Measurements from ENCODE around the gene BLOC1S1.

BLOC1S1 gene

GRCh38 chr12:55715833-55716581 is at the start of gene BLOC1S1:
Gene BLOC1S1, plus strand, starts transcription at chr12:55716046. Its CDS starts 6 bp downstream, at chr12:55716052.
- DNase-seq (ENCODE audit: low read depth) = peak; percentile 89

GRCh38 chr12:55666508-55666907 is 49.3 kb upstream of the BLOC1S1 start:
- no peak for DNase-seq (ENCODE audit: low read depth)

- no peak for DNase-seq (ENCODE audit: low read depth)
Observed at GRCh38 chr12:55670276-55670675, 45.6 kb upstream of the BLOC1S1 start.

- no peak for DNase-seq (ENCODE audit: low read depth)
Observed at GRCh38 chr12:55671746-55672145, 44.1 kb upstream of the BLOC1S1 start.

GRCh38 chr12:55673638-55674037 is 42.2 kb upstream of the BLOC1S1 start:
- DNase-seq (ENCODE audit: low read depth) = no peak

GRCh38 chr12:55675666-55676065 is 40.2 kb upstream of the BLOC1S1 start:
- DNase-seq (ENCODE audit: low read depth) = no peak

GRCh38 chr12:55676707-55677106 is 39.1 kb upstream of the BLOC1S1 start:
- no peak for DNase-seq (ENCODE audit: low read depth)

- DNase-seq (ENCODE audit: low read depth) = no peak
Observed at GRCh38 chr12:55679691-55680090, 36.2 kb upstream of the BLOC1S1 start.

- peak; percentile 33 for DNase-seq (ENCODE audit: low read depth)
Observed at GRCh38 chr12:55681142-55682077, 34.4 kb upstream of the BLOC1S1 start.

- no peak for DNase-seq (ENCODE audit: low read depth)
Observed at GRCh38 chr12:55682087-55682796, 33.6 kb upstream of the BLOC1S1 start.

- DNase-seq (ENCODE audit: low read depth) = no peak
Observed at GRCh38 chr12:55683676-55684075, 32.2 kb upstream of the BLOC1S1 start.

- DNase-seq (ENCODE audit: low read depth) = no peak
Observed at GRCh38 chr12:55684761-55685370, 31.0 kb upstream of the BLOC1S1 start.

GRCh38 chr12:55685671-55686070 is 30.2 kb upstream of the BLOC1S1 start:
- DNase-seq (ENCODE audit: low read depth) = no peak

GRCh38 chr12:55686366-55687010 is 29.4 kb upstream of the BLOC1S1 start:
- DNase-seq (ENCODE audit: low read depth) = no peak

- no peak for DNase-seq (ENCODE audit: low read depth)
Observed at GRCh38 chr12:55687746-55688145, 28.1 kb upstream of the BLOC1S1 start.

GRCh38 chr12:55688716-55689655 is 26.9 kb upstream of the BLOC1S1 start:
- DNase-seq (ENCODE audit: low read depth) = no peak

- no peak for DNase-seq (ENCODE audit: low read depth)
Observed at GRCh38 chr12:55692631-55693322, 23.1 kb upstream of the BLOC1S1 start.

- DNase-seq (ENCODE audit: low read depth) = no peak
Observed at GRCh38 chr12:55693323-55694187, 22.3 kb upstream of the BLOC1S1 start.

- no peak for DNase-seq (ENCODE audit: low read depth)
Observed at GRCh38 chr12:55694188-55694515, 21.7 kb upstream of the BLOC1S1 start.

All from iris pigment epithelial cell (primary cell).